Endothelial cell of umbilical vein (primary cell): ENCODE measurements around the gene TMEM225B. TPM values are rescaled to one million over a fixed set of nuclear protein-coding genes. Genes with fewer than 3 reads are reported as not detected.

Experiments
- BruUV-seq: library from RNA; stranded (reverse); fragments of 400-500 nt; replicated peaks from 2 replicates; lab custom pipeline; 2021; lab: Mats Ljungman, UMichigan
- CTCF ChIA-PET: fragments of 300-600, 350-600 bp; sonication (Branson Sonifier 250); formaldehyde crosslinking; loops from one replicate; lab custom pipeline; 2021; ENCODE audit warnings: antibody characterized with exemption, inconsistent platforms; lab: Charles Lee
- POLR2A ChIA-PET: fragments of 300-600, 350-600 bp; sonication (Branson Sonifier 250); formaldehyde crosslinking; loops from one replicate; lab custom pipeline; 2021; ENCODE audit warnings: antibody characterized with exemption, inconsistent platforms; lab: Charles Lee
- DNase-seq: peaks from one replicate; pipeline ENCODE4 v3.0.0-alpha.2; 2011; ENCODE audit warnings: low read depth, low spot score
- FAIRE-seq: peaks from 2 replicates; lab custom pipeline; 2011; peaks lifted over from hg19 to GRCh38; lab: Jason Lieb, UNC
- H2AFZ ChIP-seq: 2 replicates; pipeline ENCODE4 v1.6.0; 2012; ENCODE audit warnings: low read depth, low read length, control low read depth, inconsistent platforms
- H3K27ac ChIP-seq: 2 replicates; pipeline ENCODE4 v1.5.1; 2011; ENCODE audit warnings: low read depth, mild to moderate bottlenecking, control low read depth, low read length, moderate library complexity; ENCODE audit not compliant: insufficient read depth
- H3K27me3 ChIP-seq, 2 experiments: 2 replicates each; pipeline versions ENCODE4 v1.6.0 to v1.6.1; 2011; ENCODE audit warnings: low read length in 2 of 2, mixed read lengths in 1 of 2; ENCODE audit not compliant: control insufficient read depth in 2 of 2, insufficient read depth in 2 of 2
- H3K36me3 ChIP-seq, 2 experiments: 2 replicates in 1 of 2; 3 replicates in 1 of 2; pipeline ENCODE4 v1.5.1; 2011; ENCODE audit warnings: low read length in 2 of 2, mild to moderate bottlenecking in 1 of 2, moderate library complexity in 1 of 2; ENCODE audit not compliant: control insufficient read depth in 2 of 2, insufficient read depth in 2 of 2; ENCODE audit errors: extremely low read depth in 1 of 2
- H3K4me1 ChIP-seq: 3 replicates; pipeline ENCODE4 v1.5.1; 2011; ENCODE audit warnings: mild to moderate bottlenecking, low read length; ENCODE audit not compliant: control insufficient read depth, insufficient read depth; ENCODE audit errors: extremely low read depth
- H3K4me2 ChIP-seq: 2 replicates; pipeline ENCODE4 v1.6.1; 2011; ENCODE audit warnings: low read length, control low read depth, mixed read lengths; ENCODE audit not compliant: insufficient read depth
- H3K4me3 ChIP-seq, 3 experiments: fragments of 200-600 bp in 1 of 3; sonication (generic), shearing (Covaris generic) in 1 of 3; replicated peaks in 1 of 3; 2 replicates each; pipeline ENCODE4 v1.5.1; 2011 to 2016; ENCODE audit warnings: control low read depth in 3 of 3, low read length in 3 of 3, mild to moderate bottlenecking in 2 of 3, inconsistent platforms in 1 of 3, low read depth in 1 of 3, moderate library complexity in 1 of 3; ENCODE audit not compliant: insufficient read depth in 1 of 3
- H3K79me2 ChIP-seq: 2 replicates; pipeline ENCODE4 v1.6.0; 2012; ENCODE audit warnings: low read length, inconsistent platforms; ENCODE audit not compliant: control insufficient read depth, insufficient read depth
- H3K9ac ChIP-seq: replicated peaks from 2 replicates; pipeline ENCODE3; 2011; ENCODE audit warnings: low read length, control low read depth; ENCODE audit not compliant: insufficient read depth; ENCODE audit errors: extremely low read depth
- H3K9me1 ChIP-seq: replicated peaks from 3 replicates; pipeline ENCODE4 v1.6.0; 2011; ENCODE audit warnings: mild to moderate bottlenecking, low read length; ENCODE audit not compliant: control insufficient read depth, insufficient read depth; ENCODE audit errors: extremely low read depth
- H3K9me3 ChIP-seq: replicated peaks from 2 replicates; pipeline ENCODE4 v1.5.1; 2012; ENCODE audit warnings: low read length, inconsistent platforms; ENCODE audit not compliant: control insufficient read depth, insufficient read depth
- H4K20me1 ChIP-seq: replicated peaks from 2 replicates; pipeline ENCODE3; 2011; ENCODE audit warnings: mild to moderate bottlenecking, low read length; ENCODE audit not compliant: control insufficient read depth, insufficient read depth; ENCODE audit errors: extremely low read depth
- CTCF ChIP-seq, 2 donors: IDR thresholded peaks; 1 replicate in 1 of 2; 2 replicates in 1 of 2; pipeline ENCODE4 v1.5.1; 2011; ENCODE audit warnings: low read length in 2 of 2, mild to moderate bottlenecking in 2 of 2, moderate library complexity in 2 of 2, control low read depth in 1 of 2, inconsistent platforms in 1 of 2, low read depth in 1 of 2; ENCODE audit not compliant: insufficient read depth in 1 of 2; ENCODE audit errors: extremely low read depth in 1 of 2
- EZH2 ChIP-seq: IDR thresholded peaks from 2 replicates; pipeline ENCODE4 v1.6.1; 2012; ENCODE audit warnings: borderline replicate concordance, low read depth, mild to moderate bottlenecking, moderate library complexity, low read length, inconsistent platforms; ENCODE audit not compliant: severe bottlenecking
- FOS ChIP-seq: IDR thresholded peaks from 2 replicates; pipeline ENCODE4 v1.6.1; 2011; ENCODE audit warnings: mild to moderate bottlenecking, low read length, moderate library complexity, borderline replicate concordance; ENCODE audit not compliant: insufficient read depth
- GATA2 ChIP-seq: IDR thresholded peaks from 2 replicates; pipeline ENCODE4 v1.7.0; 2011; ENCODE audit warnings: low read depth, mild to moderate bottlenecking, moderate library complexity, mixed read lengths, low read length; ENCODE audit not compliant: insufficient read length, insufficient read depth
- JUN ChIP-seq: IDR thresholded peaks from 2 replicates; pipeline ENCODE4 v1.6.1; 2011; ENCODE audit warnings: borderline replicate concordance, low read depth; ENCODE audit not compliant: insufficient read length, insufficient read depth
- MAX ChIP-seq: IDR thresholded peaks from 2 replicates; pipeline ENCODE4 v1.6.1; 2011; ENCODE audit not compliant: insufficient read depth, insufficient read length
- MYC ChIP-seq: IDR thresholded peaks from one replicate; pipeline ENCODE4 v1.6.1; 2011; ENCODE audit warnings: mild to moderate bottlenecking, low read depth, low read length
- POLR2A ChIP-seq: IDR thresholded peaks from 2 replicates; pipeline ENCODE4 v1.6.1; 2012; ENCODE audit warnings: low read depth, mild to moderate bottlenecking, control low read depth, low read length
- POLR2AphosphoS5 ChIP-seq: IDR thresholded peaks from 2 replicates; pipeline ENCODE4 v1.6.1; 2012; ENCODE audit warnings: low read depth, mild to moderate bottlenecking, control low read depth, low read length, moderate library complexity; ENCODE audit not compliant: insufficient read depth
- dilution Hi-C: fragments of 300-500 bp; cut with MboI; formaldehyde crosslinking; loops from one replicate; pipeline ENCODE4 v1.15.0; 2019; ENCODE audit warnings: low sequenced_read_pairs; ENCODE audit not compliant: extremely low pct_ligation_motif_present
- intact Hi-C: fragments of 100-400 bp; cut with micrococcal nuclease; formaldehyde crosslinking; loops from one replicate; pipeline ENCODE4 v1.10.0; 2022
- polyA plus RNA-seq, 4 experiments: library from polyadenylated mRNA; depleted of rRNA in 3 of 4; stranded (reverse) in 3 of 4; unstranded in 1 of 4; fragments of >200 nt; gene quantifications; 2 replicates each; pipeline versions ENCODE4 v1.2.1 to v1.2.3, GENCODE V29; 2011 to 2012; ENCODE audit warnings: missing spikeins in 1 of 4
- total RNA-seq: library from RNA; stranded (reverse); gene quantifications from 2 replicates; pipeline ENCODE4 v1.2.3, GENCODE V29; 2021

The TMEM225B gene
- total and polyA plus RNA-seq, 2 donors (not counting 3 experiments of a cell fraction or from before 2014, with no cell fraction given): 0.29 TPM; not detected in 1

GRCh38 chr7:99617192-99617781 lies 19.2 kb downstream of the TMEM225B start:
- Histone ChIP-seq H3K4me2 (peak overlapping the region; percentile 74), H3K27ac (peak overlapping the region; percentile 38), H3K4me3 (peak overlapping the region; percentile 67 to 82 (median 75)), H4K20me1 (no peaks in the 10 kb centered on the region), H3K9me1 (no peaks in the 10 kb centered on the region), H3K9me3 (no peaks in the 10 kb centered on the region), H3K4me1 (peaks cover 9% of the 10 kb centered on the region), H3K36me3 (peaks cover 5 to 24% of the 10 kb centered on the region in 2 experiments), H3K79me2 (peaks cover 10% of the 10 kb centered on the region), H3K27me3 (peaks cover 0 to under 1% of the 10 kb centered on the region in 2 experiments), H2AFZ (peak overlapping the region; percentile 99), H3K9ac (peak overlapping the region; percentile 81)
- ChIA-PET CTCF (interaction anchor here (1.2 to 3.6 kb wide), 6 partner anchors 19 to 208 kb away, joined by 3 to 18 read pairs (median 7); partner anchors contain the start of genes BUD31, PDAP1, TMEM225B and ZNF655), POLR2A (no interaction called here)
- FAIRE-seq (no peak), DNase-seq (no peak)
- intact Hi-C loops (loop anchor here (2.0 kb wide), 2 partner anchors 58 to 144 kb away; partner anchors contain the start of genes ZNF655 and ZNF789), dilution Hi-C loops (no loop called here)
- TF ChIP-seq JUN (no peak), EZH2 (no peak), POLR2AphosphoS5 (no peak), MYC (no peak), MAX (no peak), POLR2A (no peak), GATA2 (no peak), CTCF (IDR thresholded peaks at IDR 0.05; ENCODE audit: extremely low read depth in 1 of 2, insufficient read depth in 1 of 2, low read depth in 1 of 2, low read length in 2 of 2) (no peak), FOS (no peak)
- BruUV-seq: TSS peak; percentile 60
